MCF 10A (cell line): ENCODE measurements around the gene SAP30BP. TPM values are rescaled to one million over a fixed set of nuclear protein-coding genes. Genes with fewer than 3 reads are reported as not detected.

Experiments used
- BruUV-seq: library from RNA; stranded (reverse); fragments of 400-500 nt; replicated peaks from 2 replicates; lab custom pipeline; 2021; lab: Mats Ljungman, UMichigan
- CTCF ChIA-PET: fragments of 300-600 bp; sonication (Branson Sonifier 250); formaldehyde crosslinking; extraction: SDS; loops from one replicate; lab custom pipeline; 2021; ENCODE audit warnings: antibody characterized with exemption, inconsistent platforms; lab: Yijun Ruan, JAX
- POLR2A ChIA-PET: fragments of 300-600, 350-650 bp; sonication (Branson Sonifier 250); formaldehyde crosslinking; extraction: SDS; loops from one replicate; lab custom pipeline; 2020; ENCODE audit warnings: antibody characterized with exemption, inconsistent platforms; lab: Yijun Ruan, JAX
- DNase-seq: peaks from one replicate; pipeline ENCODE4 v3.0.0-alpha.2; 2018; ENCODE audit not compliant: unreplicated experiment
- H3K27ac Mint-ChIP-seq: one replicate; pipeline ENCODE4 v1.8.0; 2022; ENCODE audit warnings: mild to moderate bottlenecking, low read depth, mixed read lengths; ENCODE audit not compliant: unreplicated experiment
- H3K27me3 Mint-ChIP-seq: one replicate; pipeline ENCODE4 v1.8.0; 2022; ENCODE audit warnings: mixed read lengths; ENCODE audit not compliant: insufficient read depth, unreplicated experiment
- H3K36me3 Mint-ChIP-seq: one replicate; pipeline ENCODE4 v1.8.0; 2022; ENCODE audit warnings: mild to moderate bottlenecking, moderate library complexity, mixed read lengths; ENCODE audit not compliant: insufficient read depth, unreplicated experiment
- H3K4me1 Mint-ChIP-seq: one replicate; pipeline ENCODE4 v1.8.0; 2022; ENCODE audit warnings: mixed read lengths; ENCODE audit not compliant: insufficient read depth, unreplicated experiment
- H3K4me3 Mint-ChIP-seq: one replicate; pipeline ENCODE4 v1.8.0; 2022; ENCODE audit warnings: mild to moderate bottlenecking, moderate library complexity, mixed read lengths; ENCODE audit not compliant: unreplicated experiment
- H3K9me3 Mint-ChIP-seq: one replicate; pipeline ENCODE4 v1.8.0; 2022; ENCODE audit warnings: mixed read lengths; ENCODE audit not compliant: unreplicated experiment
- CTCF ChIP-seq: fragments of 200-600 bp; IDR thresholded peaks from one replicate; pipeline ENCODE4 v1.8.0; 2022; ENCODE audit warnings: antibody characterized with exemption, mild to moderate bottlenecking; ENCODE audit not compliant: unreplicated experiment
- intact Hi-C: fragments of 100-400 bp; cut with micrococcal nuclease; formaldehyde crosslinking; loops from 2 replicates; pipeline ENCODE4 v1.14.1; 2022
- total RNA-seq: library from RNA; stranded (reverse); gene quantifications from 2 replicates; pipeline ENCODE4 v1.2.3, GENCODE V29; 2022

The SAP30BP gene
- total RNA-seq, 1 experiment from 2014 or later = 123 TPM

- H3K27me3 Mint-ChIP-seq = no peaks in the 10 kb centered on the region
- POLR2A ChIA-PET = interaction anchor here (0.8 to 3.0 kb wide), 14 partner anchors 13 to 79 kb away, joined by 3 to 36 read pairs (median 6); partner anchors contain the start of genes RECQL5 and SAP30BP
- peak overlapping the region; percentile 30 for H3K4me3 Mint-ChIP-seq
- H3K9me3 Mint-ChIP-seq = no peaks in the 10 kb centered on the region
- TF ChIP-seq CTCF = no peak
- H3K36me3 Mint-ChIP-seq = peaks cover 52% of the 10 kb centered on the region
- CTCF ChIA-PET = interaction anchor here (0.9 to 1.9 kb wide), 6 partner anchors 12 to 50 kb away, joined by 3 to 12 read pairs (median 4); no protein-coding TSS in a partner anchor
- BruUV-seq = no TSS peak
- DNase-seq = peak; percentile 94
- intact Hi-C loops = loop anchor here (1.0 kb wide), 1 partner anchor 16 kb away; no protein-coding TSS in a partner anchor
- H3K4me1 Mint-ChIP-seq = peaks cover 16% of the 10 kb centered on the region
- H3K27ac Mint-ChIP-seq = peak overlapping the region; percentile 84
Observed at GRCh38 chr17:75707079-75707571, 40.0 kb downstream of the SAP30BP start.

- intact Hi-C loops = no loop called here
- no peaks in the 10 kb centered on the region for H3K9me3 Mint-ChIP-seq
- ChIA-PET POLR2A (interaction anchor here (1.1 to 2.1 kb wide), 2 partner anchors 28 to 35 kb away, joined by 5 to 8 read pairs; no protein-coding TSS in a partner anchor), CTCF (interaction anchor here (0.7 kb wide), 2 partner anchors 17 to 489 kb away, joined by 3 read pairs; no protein-coding TSS in a partner anchor)
- H3K27ac Mint-ChIP-seq = no peak overlapping the region
- H3K4me1 Mint-ChIP-seq = peaks cover 7% of the 10 kb centered on the region
- H3K4me3 Mint-ChIP-seq = no peak overlapping the region
- BruUV-seq = no TSS peak
- TF ChIP-seq CTCF = no peak
- H3K27me3 Mint-ChIP-seq = no peaks in the 10 kb centered on the region
- peaks cover 13% of the 10 kb centered on the region for H3K36me3 Mint-ChIP-seq
- no peak for DNase-seq
Observed at GRCh38 chr17:75712446-75712845, 45.3 kb downstream of the SAP30BP start.

- H3K27ac Mint-ChIP-seq = no peak overlapping the region
- CTCF ChIA-PET = interaction anchor here (1.0 to 5.2 kb wide), 3 partner anchors 11 to 38 kb away, joined by 4 to 59 read pairs (median 4); no protein-coding TSS in a partner anchor
- H3K36me3 Mint-ChIP-seq = peaks cover 31% of the 10 kb centered on the region
- intact Hi-C loops = no loop called here
- POLR2A ChIA-PET = interaction anchor here (0.8 to 28.4 kb wide), 7 partner anchors 9 to 153 kb away, joined by 3 to 748 read pairs (median 15); partner anchors contain the start of gene UNK
- H3K9me3 Mint-ChIP-seq = no peaks in the 10 kb centered on the region
- BruUV-seq = no TSS peak
- DNase-seq = no peak
- peaks cover 6% of the 10 kb centered on the region for H3K4me1 Mint-ChIP-seq
- TF ChIP-seq CTCF = no peak
- H3K27me3 Mint-ChIP-seq = no peaks in the 10 kb centered on the region
- H3K4me3 Mint-ChIP-seq = peak overlapping the region; percentile 87
Observed at GRCh38 chr17:75719732-75720131, 52.6 kb downstream of the SAP30BP start.

- Mint-ChIP-seq H3K27ac (peak within 1 kb of the TSS; percentile 78), H3K4me1 (peaks cover 6% of the 10 kb centered on the region), H3K27me3 (no peaks in the 10 kb centered on the region), H3K4me3 (peak within 1 kb of the TSS; percentile 87), H3K36me3 (peaks cover 42% of the 10 kb centered on the region), H3K9me3 (no peaks in the 10 kb centered on the region)
- TF ChIP-seq CTCF = no peak
- DNase-seq = peak; percentile 85
- ChIA-PET CTCF (interaction anchor here (0.8 to 5.2 kb wide), 10 partner anchors 14 to 87 kb away, joined by 3 to 59 read pairs (median 3); partner anchors contain the start of gene SMIM5), POLR2A (interaction anchor here (0.6 to 28.4 kb wide), 17 partner anchors 10 to 158 kb away, joined by 3 to 748 read pairs (median 9); partner anchors contain the start of genes RECQL5, SAP30BP, SMIM5 and TRIM47)
- intact Hi-C loops = no loop called here
- no TSS peak for BruUV-seq
Observed at GRCh38 chr17:75720656-75721462, 53.7 kb downstream of the SAP30BP start, which contains the start of gene ITGB4. Gene ITGB4, plus strand, starts transcription at chr17:75721459. Its CDS starts 3,245 bp downstream, at chr17:75724704.
